LNCAP (cell line): ENCODE measurements around the gene NUAK1.

ENCODE experiments used
- CTCF ChIP-seq: fragments of 450-650 bp; IDR thresholded peaks from 2 replicates; pipeline ENCODE4 v1.5.1; 2017; ENCODE audit warnings: mild to moderate bottlenecking

NUAK1 gene

GRCh38 chr12:106115440-106115839 is 23.3 kb downstream of the NUAK1 start:
- TF ChIP-seq CTCF, result no peak

- no peak for TF ChIP-seq CTCF
These were observed 24.2 kb downstream of the NUAK1 start for GRCh38 chr12:106114447-106115068.

GRCh38 chr12:106113824-106114446 is 24.8 kb downstream of the NUAK1 start:
- TF ChIP-seq CTCF, result no peak

GRCh38 chr12:106113446-106113823 is 25.3 kb downstream of the NUAK1 start:
- TF ChIP-seq CTCF, result no peak

GRCh38 chr12:106113042-106113441 is 25.7 kb downstream of the NUAK1 start:
- TF ChIP-seq CTCF, result no peak

GRCh38 chr12:106112145-106112821 is 26.5 kb downstream of the NUAK1 start:
- no peak for TF ChIP-seq CTCF

GRCh38 chr12:106110626-106111300 is 28.0 kb downstream of the NUAK1 start:
- TF ChIP-seq CTCF, result no peak
